GM21529 (cell line): ENCODE data around the gene ZNF579.
A peak's percentile ranks its signal among the peaks of the same experiment; 100 is the strongest.
"Not testable (repeated sequence)": the region's sequence is repeated elsewhere in the genome, so short reads cannot be mapped to it uniquely, and the experiment has no call there.

ENCODE experiments used
- ATAC-seq: cut with Tn5 transposase; IDR thresholded peaks from one replicate; pipeline ENCODE4 v1.9.1; 2021; ENCODE audit not compliant: unreplicated experiment

Gene ZNF579

DNA sequence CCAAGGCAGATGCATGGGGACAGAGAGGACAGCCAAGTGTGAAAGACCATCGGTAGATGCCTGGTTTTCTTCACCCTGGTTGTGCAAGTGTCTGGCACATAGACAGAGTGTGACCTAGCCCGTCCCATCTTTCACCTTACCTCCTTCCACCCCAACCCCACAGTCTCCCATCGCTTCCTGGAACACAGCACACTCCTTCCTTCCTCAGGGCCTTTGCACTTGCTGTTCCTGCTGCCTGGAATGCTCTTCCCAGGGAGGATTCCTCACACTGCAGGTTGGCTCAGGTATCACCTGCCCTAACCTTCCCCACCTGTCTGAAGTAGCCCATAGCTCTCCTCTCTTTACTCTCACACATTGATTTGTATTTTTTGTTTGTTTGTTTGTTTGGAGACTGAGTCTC is 15.7 kb upstream of the ZNF579 start:
- ATAC-seq = no peak

DNA sequence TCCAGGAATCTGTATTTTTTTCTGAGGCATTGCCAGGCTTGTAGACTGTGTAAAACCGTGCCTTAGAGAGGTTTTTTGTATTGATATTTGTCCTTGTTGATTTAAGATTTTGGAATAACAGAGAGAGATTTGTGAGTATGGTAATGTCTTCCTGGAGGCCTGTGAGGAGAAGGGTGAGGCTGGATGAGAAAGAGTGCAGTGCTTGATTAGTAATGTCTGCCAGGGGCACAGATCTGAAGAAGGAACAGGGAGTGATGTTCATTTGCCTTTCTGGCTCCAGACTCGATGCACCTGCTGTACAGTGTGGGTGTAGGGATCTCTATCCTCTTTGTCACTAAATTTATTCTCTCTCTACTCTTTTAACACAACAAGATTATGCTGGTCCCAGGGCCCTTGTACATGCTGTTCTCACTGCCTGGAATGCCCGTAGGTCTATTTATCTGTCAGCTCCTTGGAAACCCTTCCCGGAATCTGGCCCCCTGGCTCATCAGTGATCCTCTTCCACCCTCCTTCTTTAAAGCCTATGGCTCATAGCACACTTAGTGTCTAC is 14.4 kb upstream of the ZNF579 start:
- ATAC-seq = no peak

DNA sequence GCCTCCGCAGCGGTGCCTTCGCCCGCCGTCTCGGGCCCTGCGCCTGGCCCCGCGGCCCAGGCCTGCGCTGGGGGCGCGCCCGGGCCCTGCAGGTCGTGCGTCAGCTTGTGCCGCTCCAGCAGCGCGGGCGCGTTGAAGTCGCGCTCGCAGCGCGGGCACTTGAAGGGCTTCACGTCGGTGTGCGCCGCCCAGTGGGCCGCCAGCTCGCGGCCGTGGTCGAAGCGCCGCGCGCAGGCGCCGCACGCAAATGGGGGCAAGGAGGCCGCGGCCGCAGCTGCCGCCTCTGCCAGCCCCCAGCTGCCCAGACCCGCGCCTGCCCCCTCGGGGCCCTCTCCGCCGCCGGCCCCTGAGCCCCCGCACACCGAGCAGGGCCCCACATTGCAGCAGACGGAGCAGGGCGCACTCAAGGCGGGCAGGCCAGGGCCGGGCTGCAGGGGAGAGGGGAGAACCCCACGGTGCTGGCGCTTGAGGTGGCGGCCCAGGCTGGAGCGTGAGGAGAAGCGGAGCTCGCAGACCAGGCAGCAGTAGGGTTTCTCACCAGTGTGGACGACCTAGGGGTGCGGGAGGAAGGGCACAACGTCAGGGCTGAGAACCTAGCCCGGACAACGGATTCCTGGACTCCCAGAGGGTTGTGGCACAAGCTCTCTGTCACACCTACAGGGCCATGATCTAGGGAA is 12.6 kb upstream of the ZNF579 start:
- no peak for ATAC-seq

DNA sequence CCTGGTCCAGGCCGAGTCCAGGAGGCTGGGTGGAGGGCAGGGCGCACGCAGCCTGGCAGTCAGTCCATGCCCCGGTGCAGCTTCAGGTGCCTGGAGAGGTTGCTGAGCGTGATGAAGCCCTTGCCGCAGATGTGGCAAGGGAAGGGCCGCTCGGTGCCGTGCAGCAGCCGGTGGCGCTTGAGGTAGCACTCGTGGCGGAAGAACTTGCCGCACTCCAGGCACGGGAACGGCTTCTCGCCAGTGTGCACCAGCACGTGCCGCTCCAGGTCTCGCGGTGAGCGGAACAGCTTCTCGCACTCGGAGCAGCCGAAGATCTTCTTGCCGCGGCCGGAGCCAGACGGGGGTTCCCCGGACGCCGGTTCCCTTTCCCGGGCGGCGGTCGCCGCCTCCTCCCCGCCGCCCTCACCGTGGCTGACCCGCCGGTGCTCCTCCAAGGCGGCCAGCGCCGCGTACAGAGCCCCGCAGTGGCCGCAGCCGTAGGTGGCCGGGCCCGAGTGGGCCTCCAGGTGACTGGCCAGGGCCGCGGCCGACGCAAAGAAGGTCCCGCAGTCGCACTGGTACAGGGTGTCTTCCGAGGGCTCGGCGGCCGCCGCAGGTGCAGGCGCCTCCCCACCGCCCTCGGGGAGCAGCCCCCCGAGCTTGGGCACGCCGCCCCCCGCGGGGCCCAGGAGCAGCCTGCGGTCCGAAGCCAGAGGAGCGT is 11.9 kb upstream of the ZNF579 start:
- ATAC-seq = no peak

DNA sequence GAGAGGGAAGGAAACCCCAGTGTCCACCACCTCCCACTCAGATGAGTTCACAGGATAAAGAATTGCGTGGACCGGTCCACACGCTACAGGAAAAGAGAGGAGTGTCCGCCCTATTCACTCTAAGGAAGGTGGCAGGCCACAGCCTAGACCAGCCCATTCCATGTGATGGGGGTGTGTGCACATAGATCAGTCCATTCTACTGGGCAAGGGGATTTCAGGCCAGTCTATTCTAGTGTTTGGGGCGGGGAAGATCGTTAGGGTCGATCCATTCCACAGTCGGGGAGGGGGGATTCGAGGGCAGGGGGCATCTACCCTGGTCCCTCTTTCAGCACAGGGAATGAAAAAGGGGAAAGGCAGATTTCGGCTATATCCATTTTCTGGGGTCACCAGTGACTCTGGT is 10.9 kb upstream of the ZNF579 start:
- no peak for ATAC-seq

DNA sequence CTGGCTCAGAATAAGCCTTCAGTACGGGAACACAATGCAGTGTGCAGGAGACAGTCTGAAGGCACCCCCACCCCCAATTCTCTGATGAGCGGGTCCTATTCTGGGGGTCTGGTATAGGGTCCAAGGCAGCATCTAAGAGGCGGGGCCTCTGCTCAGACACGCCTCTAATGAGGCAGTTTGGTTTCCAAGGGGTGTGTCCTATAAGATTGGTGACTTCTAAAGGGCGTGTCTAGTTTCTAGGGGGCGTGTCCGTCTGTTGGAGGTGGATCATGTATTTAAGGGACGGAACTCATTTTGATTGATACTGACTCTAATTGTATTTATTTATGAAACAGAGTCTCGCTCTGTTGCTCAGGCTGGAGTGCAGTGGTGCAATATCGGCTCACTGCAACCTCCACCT is 10.0 kb upstream of the ZNF579 start:
- no peak for ATAC-seq

DNA sequence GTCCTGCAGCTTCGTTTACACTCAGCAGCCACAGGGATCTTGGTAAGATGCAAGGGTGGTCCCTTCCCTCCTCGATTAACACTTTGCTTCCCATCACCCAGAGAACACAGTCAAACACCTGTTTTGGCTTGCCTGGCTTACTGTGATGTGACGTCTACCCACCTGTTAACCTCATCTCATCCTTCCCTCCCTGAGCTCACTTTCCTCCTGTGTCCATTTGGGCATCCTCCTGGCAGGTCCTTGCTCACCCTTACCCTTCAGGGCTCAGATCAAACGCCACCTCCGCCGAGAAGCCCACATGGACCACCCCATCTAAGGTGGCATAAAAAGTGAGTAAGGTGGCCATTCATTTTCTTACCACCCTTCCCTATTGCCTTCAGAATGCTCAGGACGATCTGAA is 9.5 kb upstream of the ZNF579 start:
- ATAC-seq = no peak

DNA sequence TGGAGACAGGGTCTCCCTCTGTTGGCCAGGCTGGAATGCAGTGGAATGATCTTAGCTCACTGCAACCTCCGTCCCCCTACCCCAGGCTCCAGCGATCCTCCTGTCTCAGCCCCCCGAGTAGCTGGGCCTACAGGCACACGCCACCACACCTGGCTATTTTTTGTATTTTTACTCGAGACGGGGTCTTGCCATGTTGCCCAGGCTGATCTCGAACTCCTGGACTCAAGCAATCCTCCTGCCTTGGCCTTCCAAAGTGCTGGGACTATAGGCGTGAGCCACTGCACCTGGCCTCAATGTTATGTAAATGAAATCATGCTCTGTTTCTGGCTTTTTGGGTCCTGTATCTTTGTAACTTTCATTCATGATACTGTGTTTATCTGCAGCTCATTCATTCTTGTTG is 8.1 kb upstream of the ZNF579 start:
- no peak for ATAC-seq

DNA sequence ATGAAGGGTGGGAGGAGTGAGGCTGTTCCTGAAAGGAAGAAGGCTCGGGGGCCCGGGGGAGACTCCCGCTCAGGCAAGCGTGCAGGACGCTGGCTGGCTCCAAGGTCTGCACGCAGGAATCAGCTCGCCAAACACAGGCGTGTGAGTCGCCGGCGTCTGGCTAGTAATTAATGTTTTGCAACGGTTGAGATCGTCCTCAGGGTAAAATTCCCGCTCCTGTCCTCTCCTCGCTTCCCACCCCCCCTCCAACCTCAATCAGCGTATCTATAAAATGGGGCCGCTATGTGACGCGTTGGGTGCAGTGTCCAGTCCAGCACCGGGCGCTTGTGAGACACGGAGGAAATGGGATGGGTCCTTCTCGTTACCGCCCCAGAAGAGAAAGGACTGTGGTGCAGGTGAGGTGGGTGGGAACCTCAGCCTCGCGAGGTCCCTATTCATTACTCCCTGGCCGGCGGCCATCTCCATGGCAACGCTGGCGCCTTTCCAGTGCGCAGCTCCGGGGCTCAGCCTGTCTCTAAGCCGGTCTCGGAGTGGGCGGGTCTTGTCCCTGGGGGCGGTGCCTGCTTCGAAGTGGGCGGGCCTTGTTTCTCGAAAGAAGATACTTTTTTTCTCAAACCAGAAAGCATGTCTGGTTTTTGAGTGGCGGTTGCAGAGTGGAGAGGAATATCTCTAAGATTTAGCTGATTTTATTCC is 6.5 kb upstream of the ZNF579 start:
- peak; percentile 86 for ATAC-seq

DNA sequence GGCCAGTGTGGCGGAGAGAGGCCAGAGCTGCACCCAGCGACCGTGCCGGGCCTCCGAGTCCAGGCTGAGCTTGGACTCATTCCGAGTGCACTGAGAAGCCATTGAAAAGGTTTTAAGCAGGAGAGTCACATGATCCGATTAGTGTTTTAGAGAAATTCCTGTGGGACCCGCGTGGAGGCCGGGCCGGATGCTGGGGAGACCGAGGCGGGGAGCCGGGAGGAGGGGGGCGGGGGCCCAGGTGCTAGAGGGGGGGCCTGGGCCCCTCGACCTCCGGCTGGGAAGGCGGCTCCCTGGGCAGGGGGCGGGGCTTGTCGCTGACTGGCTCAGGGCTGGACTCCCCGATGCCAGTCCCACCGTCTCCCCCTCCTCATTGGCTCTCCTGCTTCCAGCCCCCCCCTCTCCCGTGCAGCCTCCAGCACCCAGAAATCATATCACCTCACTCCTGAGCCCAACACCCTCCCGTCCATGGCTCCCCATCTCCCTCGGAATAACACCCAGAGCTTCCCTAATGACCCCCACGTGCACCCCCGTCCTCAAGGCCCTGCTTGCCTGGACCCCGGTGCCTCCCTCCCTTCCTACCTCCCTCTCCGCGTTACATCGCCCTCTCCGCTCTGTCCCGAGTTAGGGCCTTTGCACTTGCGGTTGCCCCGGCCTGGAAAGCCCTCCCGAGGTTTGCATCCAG is 5.2 kb upstream of the ZNF579 start:
- no peak for ATAC-seq

DNA sequence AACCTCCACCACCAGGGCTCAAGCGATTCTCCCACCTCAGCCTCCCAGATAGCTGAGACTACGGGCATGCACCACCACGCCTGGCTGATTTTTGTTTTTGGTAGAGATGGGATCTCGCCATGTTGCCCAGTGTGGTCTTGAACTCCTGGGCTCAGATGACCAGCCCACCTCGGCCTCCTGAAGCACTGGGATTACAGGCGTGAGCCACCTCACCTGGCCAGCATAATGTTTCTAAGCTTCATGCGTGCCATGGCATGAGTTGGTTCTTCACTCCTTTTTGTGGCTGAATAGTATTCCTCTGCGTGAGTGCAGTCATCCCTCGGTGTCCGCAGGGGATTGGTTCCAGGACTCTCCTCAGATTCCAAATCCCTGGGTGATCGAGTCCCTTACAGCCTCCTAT is 4.2 kb upstream of the ZNF579 start:
- ATAC-seq = no peak

DNA sequence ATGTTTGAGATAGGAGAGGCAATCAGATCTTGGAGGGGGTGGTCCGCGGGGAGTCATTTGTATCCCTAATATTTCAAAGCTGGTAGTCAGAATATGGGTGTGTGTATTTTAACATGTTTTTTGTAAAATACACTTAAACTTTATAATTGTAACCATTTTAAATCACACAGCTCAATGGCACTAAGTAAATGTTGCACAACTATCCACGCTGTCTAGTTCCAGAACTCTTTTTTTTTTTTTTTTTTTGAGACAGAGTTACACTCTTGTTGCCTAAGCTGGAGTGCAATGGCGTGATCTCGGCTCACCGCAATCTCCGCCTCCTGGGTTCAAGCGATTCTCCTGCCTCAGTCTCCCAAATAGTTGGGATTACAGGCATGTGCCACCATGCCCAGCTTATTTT is 3.2 kb upstream of the ZNF579 start:
- not testable (repeated sequence) for ATAC-seq

DNA sequence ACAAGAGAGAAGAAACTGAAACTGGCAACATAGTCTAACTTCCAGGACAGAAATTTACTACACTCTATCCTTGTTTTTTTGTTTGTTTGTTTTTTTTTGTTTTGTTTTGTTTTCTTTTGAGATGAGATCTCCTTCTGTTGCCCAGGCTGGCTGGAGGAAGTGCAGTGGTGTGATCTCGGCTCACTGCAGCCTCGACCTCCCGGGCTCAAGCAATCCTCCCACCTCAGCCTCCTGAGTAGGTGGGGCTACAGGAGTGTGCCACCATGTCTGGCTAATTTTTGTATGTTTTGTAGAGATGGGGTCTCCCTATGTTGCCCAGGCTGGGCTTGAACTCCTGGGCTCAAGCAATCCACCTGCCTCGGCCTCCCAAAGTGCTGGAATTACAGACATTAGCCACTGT is 1.6 kb upstream of the ZNF579 start:
- not testable (repeated sequence) for ATAC-seq

DNA sequence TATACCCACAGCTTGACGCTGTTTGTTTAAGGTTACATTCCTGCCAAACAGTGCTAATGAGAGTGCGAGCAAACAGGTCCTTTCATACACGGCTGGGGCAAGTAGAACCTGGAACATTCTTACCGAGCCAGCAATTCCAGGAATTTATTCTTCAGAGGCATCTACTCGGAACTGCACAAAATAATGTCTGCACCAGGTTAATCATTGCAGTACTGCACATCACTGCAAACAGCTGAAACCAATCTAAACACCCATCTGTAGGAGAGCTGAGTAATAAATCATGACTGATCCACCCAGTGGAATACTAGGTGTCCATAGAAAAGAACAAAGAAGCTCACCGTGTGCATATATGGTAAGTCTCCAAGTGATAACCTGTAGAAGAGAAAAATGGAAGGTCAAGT is 1.2 kb upstream of the ZNF579 start:
- no peak for ATAC-seq

DNA sequence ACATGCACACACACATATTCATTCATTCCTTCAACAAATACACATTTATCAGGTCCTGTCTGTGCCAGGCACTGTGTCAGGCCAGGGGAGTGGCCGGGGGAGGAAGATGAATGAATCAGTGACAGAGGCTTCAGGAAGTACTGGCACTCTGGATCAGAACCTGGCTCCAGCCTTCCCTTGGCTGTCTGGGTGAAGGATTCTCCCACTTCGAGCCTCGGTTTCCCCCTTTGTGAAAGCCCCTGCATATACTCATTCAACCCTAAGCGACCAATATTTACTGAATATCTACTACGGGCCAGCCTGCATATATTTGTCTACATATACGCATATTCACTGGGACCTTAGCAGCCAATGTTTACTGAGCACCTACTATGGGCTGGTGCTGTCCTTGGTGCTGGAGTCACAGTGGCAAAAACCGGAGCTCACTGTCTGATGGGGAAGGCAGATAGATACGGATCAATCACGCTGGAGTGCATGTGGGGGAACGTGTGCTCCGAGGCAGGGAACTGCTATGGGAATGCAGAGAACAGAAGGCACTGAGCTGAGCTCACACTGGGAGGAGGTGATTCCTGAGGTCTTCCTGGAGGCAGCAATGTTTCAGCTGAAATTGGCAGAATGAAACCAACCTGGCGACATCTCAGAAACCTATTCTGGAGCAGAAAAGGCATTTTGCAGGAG is 636 bp upstream of the ZNF579 start:
- ATAC-seq = no peak

DNA sequence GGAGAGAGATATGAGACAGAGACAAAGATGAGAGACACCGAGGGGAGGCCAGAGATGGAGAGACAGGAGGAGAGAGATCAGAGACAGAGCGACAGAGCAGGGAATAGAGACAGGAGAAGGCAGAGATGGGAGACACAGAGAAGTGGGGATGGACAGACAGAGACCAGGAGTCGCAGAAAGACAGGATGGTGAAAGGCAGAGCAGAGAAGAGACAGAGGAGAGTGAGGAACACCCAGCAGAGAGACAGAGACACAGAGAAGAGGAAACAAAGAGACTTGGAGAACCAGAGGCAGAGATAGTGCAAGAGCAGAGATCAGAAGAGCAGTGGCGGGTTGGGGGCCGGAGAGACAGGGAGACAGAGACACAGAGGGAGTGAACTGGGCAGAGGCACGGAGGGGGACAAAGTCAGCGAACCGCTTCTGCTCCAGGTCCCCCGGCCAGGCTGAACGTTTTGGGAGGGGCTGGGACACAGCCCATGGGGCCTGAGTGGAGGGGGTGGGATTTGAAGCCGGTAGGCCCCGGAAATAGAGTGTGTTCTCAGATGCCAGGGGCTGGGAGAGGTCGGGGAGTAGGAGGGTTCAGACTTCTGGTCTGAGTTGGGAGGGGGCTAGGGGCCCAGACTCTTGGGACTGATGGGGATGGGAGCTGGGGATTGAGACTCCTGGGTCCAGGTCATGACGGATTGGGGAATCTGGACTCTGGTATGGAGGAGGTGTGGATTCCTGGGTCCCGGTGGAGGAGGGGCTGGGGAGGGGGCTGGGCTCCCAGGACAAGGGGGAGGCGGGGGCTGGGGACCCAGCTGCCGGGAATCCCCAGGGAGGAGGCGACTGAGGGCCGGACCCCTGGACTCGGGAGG is 654 bp downstream of the ZNF579 start:
- ATAC-seq = peak; percentile 23

DNA sequence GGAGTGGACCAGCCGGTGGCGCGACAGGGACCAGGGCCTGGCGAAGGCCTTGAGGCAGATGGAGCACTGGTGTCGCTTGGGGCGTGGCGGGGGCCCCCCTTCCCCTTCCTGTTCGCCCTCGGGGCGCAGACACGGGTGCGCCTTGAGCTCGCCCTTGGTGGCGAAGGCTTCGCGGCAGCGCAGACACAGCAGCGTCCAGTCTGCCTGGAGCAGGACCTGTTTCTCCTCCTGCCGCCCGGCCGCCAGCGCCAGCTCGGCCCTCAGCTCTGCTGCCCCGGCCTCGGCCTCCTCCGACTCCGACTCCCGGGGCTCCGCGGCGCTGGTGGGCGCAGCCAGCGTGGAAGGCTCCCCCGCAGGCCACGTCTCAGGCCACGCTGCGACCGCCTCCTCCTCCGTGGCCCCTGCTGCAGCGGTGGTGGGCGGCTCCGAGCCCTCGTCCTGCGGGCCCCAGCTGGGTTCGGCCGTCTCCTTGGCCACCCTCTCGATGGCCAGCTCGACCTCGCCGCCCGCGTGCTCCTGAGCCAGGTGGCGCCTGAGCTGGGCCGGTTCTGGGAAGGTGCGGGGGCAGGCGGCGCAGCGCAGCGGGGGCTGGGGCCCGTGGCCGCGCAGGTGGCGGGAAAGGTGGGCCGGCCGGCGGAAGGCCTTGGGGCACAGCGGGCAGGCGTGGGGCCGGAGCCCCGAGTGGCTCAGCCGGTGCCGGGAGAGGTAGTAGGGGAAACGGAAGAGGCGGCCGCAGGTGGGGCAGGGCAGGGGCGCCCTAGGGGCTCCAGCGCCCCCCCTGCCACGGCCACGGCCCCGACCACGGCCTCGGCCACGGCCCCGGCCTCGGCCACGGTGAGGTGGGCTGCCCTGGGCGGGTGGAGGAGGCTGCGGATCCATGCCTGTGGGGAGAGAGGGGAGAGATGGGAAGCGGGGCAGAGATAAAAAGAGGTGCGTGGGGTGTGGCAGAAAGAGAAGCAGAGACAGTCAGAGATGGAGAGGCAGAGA is 1.6 kb downstream of the ZNF579 start:
- no peak for ATAC-seq

DNA sequence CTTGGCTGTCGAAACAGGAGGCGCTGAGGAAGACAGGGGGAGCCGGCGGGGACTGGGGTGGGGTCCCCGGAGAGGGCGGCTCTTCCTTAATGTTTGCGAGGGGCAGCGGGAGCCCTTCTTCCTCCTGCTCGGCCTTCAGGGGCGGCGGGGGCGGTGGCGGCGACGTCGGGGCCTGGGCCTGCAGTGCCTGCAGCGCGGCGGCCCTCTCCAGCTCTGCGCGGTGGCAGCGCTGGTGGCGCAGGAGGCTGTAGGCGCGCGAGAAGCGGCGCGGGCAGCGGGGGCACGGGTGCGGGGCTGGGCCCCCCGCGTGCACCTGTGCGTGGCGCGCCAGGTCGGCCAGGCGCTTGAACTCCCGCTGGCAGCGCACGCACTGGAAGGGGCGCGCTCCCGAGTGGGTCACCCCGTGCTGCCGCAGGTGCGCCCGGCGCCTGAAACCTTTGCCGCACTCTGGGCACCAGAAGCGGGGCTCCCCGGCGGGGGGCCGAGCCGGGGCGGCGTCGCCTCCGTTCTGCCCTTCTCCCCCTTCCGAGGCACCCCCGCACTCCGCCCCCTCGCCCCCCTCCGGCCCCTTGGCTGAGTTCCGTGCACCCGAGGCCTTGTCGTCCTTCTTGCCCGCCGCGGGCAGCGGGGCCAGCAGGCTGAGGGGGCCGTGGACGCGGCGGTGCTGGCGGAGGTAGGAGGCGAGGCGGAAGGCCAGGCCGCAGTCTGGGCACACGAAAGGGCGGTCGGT is 2.5 kb downstream of the ZNF579 start:
- no peak for ATAC-seq
